ENCODE measurements around the gene EFCAB6. TPM values are rescaled to one million over a fixed set of nuclear protein-coding genes. Genes with fewer than 3 reads are reported as not detected.

The EFCAB6 gene
- total RNA-seq, 1 experiment from 2014 or later = 0.94 TPM

DNA sequence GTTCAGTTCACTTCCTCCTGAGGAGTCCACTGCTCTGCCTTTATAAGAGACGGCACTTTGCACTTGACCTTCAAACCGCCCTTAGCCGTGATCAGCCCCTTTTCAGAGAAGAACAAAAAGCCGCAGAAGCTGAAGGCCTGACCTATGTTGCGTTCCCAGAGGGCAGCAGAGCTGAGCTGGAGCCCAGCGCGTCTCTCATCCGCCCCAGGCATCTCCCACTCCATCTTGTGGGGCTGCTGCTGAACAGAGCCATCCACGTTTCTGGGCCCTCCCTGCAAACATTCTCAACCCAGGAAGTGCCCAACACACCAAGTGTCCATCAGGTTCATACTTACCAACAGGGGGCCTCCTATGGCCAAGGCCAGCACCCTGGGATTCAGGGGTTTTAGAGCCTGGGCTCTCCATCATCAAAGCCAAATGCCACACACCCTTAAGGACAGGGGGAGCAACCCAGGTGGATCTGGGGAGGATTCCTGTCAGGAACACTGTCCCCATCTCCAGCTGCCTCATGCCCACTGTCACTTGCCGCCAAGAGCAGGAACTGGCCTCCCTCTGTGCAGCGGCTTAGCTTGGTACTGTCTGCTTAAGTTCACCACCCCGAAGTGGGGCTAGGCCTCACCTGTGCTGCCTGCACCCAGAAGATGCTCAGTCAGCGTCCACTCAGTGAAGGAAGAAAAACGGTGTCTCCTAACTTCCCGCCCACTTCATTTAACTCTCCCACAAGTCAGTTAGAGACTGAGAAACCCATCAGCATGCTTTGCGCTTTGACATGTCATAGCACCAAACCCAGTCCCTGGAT lies 16.0 kb upstream of the EFCAB6 start:
- ATAC-seq (no peak), DNase-seq (ENCODE audit: low spot score) (no peak)
- Mint-ChIP-seq H3K9me3 (no peaks in the 10 kb centered on the region), H3K36me3 (peaks cover 8% of the 10 kb centered on the region), H3K27me3 (ENCODE audit: low read depth) (no peaks in the 10 kb centered on the region), H3K4me1 (peaks cover 38% of the 10 kb centered on the region), H3K4me3 (no peak overlapping the region), H3K27ac (no peak overlapping the region)
- CTCF ChIA-PET = interaction anchor here (1.0 to 6.3 kb wide), 6 partner anchors 14 to 85 kb away, joined by 3 to 69 read pairs (median 4); no protein-coding TSS in a partner anchor
- TF ChIP-seq RORB (CRISPR knock-in tag; IDR thresholded peaks at IDR 0.05) (no peak), KAT7 (CRISPR knock-in tag; IDR thresholded peaks at IDR 0.05; ENCODE audit: borderline replicate concordance) (no peak), ZNF281 (CRISPR knock-in tag; IDR thresholded peaks at IDR 0.05) (no peak), ATF1 (CRISPR knock-in tag; IDR thresholded peaks at IDR 0.05) (no peak), ESRRA (CRISPR knock-in tag; IDR thresholded peaks at IDR 0.05; ENCODE audit: borderline replicate concordance) (no peak), NR2C2 (CRISPR knock-in tag; IDR thresholded peaks at IDR 0.05) (no peak)
- TF ChIP-seq, protein P1, sequence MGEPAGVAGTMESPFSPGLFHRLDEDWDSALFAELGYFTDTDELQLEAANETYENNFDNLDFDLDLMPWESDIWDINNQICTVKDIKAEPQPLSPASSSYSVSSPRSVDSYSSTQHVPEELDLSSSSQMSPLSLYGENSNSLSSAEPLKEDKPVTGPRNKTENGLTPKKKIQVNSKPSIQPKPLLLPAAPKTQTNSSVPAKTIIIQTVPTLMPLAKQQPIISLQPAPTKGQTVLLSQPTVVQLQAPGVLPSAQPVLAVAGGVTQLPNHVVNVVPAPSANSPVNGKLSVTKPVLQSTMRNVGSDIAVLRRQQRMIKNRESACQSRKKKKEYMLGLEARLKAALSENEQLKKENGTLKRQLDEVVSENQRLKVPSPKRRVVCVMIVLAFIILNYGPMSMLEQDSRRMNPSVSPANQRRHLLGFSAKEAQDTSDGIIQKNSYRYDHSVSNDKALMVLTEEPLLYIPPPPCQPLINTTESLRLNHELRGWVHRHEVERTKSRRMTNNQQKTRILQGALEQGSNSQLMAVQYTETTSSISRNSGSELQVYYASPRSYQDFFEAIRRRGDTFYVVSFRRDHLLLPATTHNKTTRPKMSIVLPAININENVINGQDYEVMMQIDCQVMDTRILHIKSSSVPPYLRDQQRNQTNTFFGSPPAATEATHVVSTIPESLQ (CRISPR knock-in tag; IDR thresholded peaks at IDR 0.05) = no peak
- TF ChIP-seq, protein P2, sequence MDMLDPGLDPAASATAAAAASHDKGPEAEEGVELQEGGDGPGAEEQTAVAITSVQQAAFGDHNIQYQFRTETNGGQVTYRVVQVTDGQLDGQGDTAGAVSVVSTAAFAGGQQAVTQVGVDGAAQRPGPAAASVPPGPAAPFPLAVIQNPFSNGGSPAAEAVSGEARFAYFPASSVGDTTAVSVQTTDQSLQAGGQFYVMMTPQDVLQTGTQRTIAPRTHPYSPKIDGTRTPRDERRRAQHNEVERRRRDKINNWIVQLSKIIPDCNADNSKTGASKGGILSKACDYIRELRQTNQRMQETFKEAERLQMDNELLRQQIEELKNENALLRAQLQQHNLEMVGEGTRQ (CRISPR knock-in tag; IDR thresholded peaks at IDR 0.05) = no peak
- POLR2A ChIA-PET = no interaction called here

DNA sequence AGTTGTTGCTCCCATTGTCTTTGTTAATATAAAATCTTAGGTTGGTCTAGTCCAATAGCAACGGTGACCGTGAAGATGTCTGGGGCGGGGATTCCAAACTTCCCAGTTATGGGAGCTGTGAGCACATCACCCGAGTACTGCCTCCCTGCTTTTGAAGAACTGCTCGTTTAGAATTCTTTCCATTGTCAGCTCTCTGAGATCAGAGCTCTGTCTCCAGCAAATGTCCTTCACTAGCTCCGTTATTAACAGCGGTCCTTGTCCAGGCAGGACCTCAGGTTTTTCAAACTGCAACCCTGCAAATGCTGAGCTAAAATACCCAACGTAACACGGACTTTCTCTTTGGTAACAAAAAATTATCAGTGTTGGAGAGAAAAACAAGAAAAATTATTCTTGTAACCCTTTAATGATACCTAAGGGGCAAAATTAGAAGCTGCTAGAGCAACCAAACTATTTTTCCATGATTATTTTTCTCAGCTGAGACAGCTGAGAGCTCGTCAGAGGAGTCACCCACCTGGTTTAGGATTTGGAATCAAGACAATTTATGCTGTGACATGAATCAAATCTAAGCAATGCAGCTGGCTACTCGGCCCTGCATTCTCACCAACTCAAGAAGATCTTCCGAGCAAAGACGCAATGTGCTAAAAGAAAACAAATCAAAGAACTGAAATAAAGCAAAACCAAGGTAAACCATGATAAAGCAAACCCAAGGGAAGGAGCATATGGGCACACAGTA lies 15.1 kb upstream of the EFCAB6 start:
- ChIA-PET POLR2A (no interaction called here), CTCF (interaction anchor here (1.1 to 6.3 kb wide), 4 partner anchors 15 to 84 kb away, joined by 3 to 69 read pairs (median 4); partner anchors contain the start of gene EFCAB6)
- Mint-ChIP-seq H3K27ac (peak overlapping the region; percentile 46), H3K4me1 (peaks cover 48% of the 10 kb centered on the region), H3K27me3 (ENCODE audit: low read depth) (no peaks in the 10 kb centered on the region), H3K36me3 (peaks cover 8% of the 10 kb centered on the region), H3K9me3 (no peaks in the 10 kb centered on the region), H3K4me3 (no peak overlapping the region)
- DNase-seq (ENCODE audit: low spot score) (no peak), ATAC-seq (no peak)
- TF ChIP-seq CREB1 (CRISPR knock-in tag; IDR thresholded peaks at IDR 0.05) (no peak), GTF2I (CRISPR knock-in tag; conservative IDR thresholded peaks at IDR 0.05) (no peak), IRF2 (CRISPR knock-in tag; IDR thresholded peaks at IDR 0.05; ENCODE audit: borderline replicate concordance, low read depth) (no peak), IRF1 (CRISPR knock-in tag; IDR thresholded peaks at IDR 0.05) (no peak), ATF3 (CRISPR knock-in tag; conservative IDR thresholded peaks at IDR 0.05) (no peak), FOXJ3 (CRISPR knock-in tag; IDR thresholded peaks at IDR 0.05; ENCODE audit: borderline replicate concordance) (no peak), ZNF416 (CRISPR knock-in tag; IDR thresholded peaks at IDR 0.05) (no peak), AR (CRISPR knock-in tag; IDR thresholded peaks at IDR 0.05) (no peak), HMGA2 (CRISPR knock-in tag; IDR thresholded peaks at IDR 0.05) (no peak), OVOL2 (CRISPR knock-in tag; IDR thresholded peaks at IDR 0.05; ENCODE audit: borderline replicate concordance) (no peak), E2F1 (CRISPR knock-in tag; IDR thresholded peaks at IDR 0.05) (no peak)
- TF ChIP-seq, protein P3, sequence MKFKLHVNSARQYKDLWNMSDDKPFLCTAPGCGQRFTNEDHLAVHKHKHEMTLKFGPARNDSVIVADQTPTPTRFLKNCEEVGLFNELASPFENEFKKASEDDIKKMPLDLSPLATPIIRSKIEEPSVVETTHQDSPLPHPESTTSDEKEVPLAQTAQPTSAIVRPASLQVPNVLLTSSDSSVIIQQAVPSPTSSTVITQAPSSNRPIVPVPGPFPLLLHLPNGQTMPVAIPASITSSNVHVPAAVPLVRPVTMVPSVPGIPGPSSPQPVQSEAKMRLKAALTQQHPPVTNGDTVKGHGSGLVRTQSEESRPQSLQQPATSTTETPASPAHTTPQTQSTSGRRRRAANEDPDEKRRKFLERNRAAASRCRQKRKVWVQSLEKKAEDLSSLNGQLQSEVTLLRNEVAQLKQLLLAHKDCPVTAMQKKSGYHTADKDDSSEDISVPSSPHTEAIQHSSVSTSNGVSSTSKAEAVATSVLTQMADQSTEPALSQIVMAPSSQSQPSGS (CRISPR knock-in tag; IDR thresholded peaks at IDR 0.05; ENCODE audit: borderline replicate concordance, low read depth) = no peak
